GM20431 (cell line): ENCODE measurements around the gene RBM33.

Experiments used
- in situ Hi-C: fragments of 300-500 bp; cut with MseI, MboI; formaldehyde crosslinking; loops from one replicate; pipeline ENCODE4 v1.15.0; 2020; ENCODE audit warnings: low sequenced_read_pairs; ENCODE audit not compliant: unreplicated experiment

The RBM33 gene

GRCh38 chr7:155800301-155800700 lies 155.8 kb downstream of the RBM33 start:
- in situ Hi-C loops: loop anchor here (25.0 kb wide), 1 partner anchor 1012 kb away; no protein-coding TSS in a partner anchor

DNA sequence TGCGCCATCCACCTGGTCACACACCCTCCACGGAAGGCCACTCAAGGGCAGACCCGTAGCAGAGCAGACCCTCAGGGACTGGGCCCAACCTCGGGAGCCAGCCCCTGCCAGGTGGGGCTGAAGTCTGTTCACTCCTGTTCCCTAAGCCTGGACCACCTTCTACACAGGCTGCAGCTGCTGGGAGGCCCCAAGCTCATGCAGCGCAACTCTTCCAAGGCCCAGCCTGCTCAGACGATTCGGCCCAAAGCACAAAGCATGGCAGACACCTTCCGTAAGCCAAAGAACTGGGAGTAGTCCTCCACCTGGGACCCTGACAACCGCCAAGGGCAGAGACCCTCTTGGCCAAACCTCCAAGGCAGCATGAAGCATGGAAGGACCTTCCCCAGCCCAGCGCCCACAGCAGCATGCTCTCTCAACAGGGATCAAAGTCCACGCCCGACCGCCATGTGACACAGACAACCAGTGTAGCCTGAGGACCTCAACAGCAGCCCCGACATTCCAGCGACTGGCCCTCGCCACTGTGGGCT lies 156.3 kb downstream of the RBM33 start:
- in situ Hi-C loops: loop anchor here (25.0 kb wide), 1 partner anchor 1011 kb away; no protein-coding TSS in a partner anchor

- in situ Hi-C loops: loop anchor here (25.0 kb wide), 1 partner anchor 1010 kb away; no protein-coding TSS in a partner anchor
Measured at GRCh38 chr7:155802291-155802690, 157.8 kb downstream of the RBM33 start.

- in situ Hi-C loops: loop anchor here (25.0 kb wide), 1 partner anchor 1009 kb away; no protein-coding TSS in a partner anchor
Measured at GRCh38 chr7:155802906-155803417, 158.5 kb downstream of the RBM33 start.

- in situ Hi-C loops: loop anchor here (25.0 kb wide), 1 partner anchor 1009 kb away; no protein-coding TSS in a partner anchor
Measured at GRCh38 chr7:155803418-155804376, 159.2 kb downstream of the RBM33 start.

GRCh38 chr7:155804431-155804831 lies 160.0 kb downstream of the RBM33 start:
- in situ Hi-C loops: loop anchor here (25.0 kb wide), 1 partner anchor 1008 kb away; no protein-coding TSS in a partner anchor

DNA sequence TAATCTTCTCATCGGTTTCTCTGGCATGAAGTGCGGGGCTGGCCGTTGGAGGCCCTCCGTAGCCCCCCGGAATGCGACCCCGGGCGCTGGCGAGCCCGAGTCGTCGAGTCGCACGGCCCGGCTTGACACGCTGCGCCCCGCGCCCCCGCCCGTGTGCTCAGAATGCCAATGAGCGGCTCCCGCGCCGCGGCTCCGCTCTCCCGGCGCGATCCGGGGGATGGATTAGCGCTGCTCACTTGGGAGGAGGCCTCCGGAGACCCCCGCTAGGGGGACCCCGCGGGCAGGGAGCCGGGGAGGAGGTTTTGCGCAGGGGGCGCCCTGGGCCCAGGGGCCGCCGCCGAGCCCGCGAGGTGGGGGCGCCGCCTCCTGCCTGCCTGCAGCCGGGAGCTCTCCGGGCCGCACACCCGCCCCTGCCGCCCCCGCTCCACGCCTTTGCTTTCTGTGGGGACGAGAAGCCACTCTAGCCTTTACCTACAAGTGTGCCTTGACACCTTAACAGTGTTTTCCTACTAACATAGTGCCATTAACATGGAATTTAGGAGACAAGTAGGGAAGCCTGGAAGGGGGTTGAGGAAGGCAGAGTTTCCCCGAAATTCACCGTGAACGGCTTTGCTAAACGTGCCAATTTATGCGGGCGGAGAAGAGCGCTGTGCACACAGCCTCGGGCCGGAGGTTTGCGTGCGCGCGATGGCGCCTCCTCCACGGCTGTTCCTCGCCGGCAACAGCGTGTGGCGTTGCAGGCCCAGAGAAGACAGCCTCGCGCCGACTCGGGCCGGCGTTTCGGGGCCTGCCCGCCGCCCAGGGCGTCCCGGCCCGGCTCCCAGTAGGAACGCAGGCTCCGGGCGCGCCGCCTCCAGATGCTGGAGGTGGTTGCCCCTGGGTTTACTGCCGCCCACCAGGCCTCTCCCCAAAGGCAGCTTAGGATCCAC lies 160.7 kb downstream of the RBM33 start:
- in situ Hi-C loops: loop anchor here (25.0 kb wide), 1 partner anchor 1007 kb away; no protein-coding TSS in a partner anchor

- in situ Hi-C loops: loop anchor here (25.0 kb wide), 1 partner anchor 1007 kb away; no protein-coding TSS in a partner anchor
Measured at GRCh38 chr7:155805826-155806095, 161.3 kb downstream of the RBM33 start.

GRCh38 chr7:155806096-155806871 lies 161.8 kb downstream of the RBM33 start:
- in situ Hi-C loops: loop anchor here (25.0 kb wide), 1 partner anchor 1006 kb away; no protein-coding TSS in a partner anchor

GRCh38 chr7:155807065-155807671 lies 162.7 kb downstream of the RBM33 start:
- in situ Hi-C loops: loop anchor here (25.0 kb wide), 1 partner anchor 1005 kb away; no protein-coding TSS in a partner anchor

DNA sequence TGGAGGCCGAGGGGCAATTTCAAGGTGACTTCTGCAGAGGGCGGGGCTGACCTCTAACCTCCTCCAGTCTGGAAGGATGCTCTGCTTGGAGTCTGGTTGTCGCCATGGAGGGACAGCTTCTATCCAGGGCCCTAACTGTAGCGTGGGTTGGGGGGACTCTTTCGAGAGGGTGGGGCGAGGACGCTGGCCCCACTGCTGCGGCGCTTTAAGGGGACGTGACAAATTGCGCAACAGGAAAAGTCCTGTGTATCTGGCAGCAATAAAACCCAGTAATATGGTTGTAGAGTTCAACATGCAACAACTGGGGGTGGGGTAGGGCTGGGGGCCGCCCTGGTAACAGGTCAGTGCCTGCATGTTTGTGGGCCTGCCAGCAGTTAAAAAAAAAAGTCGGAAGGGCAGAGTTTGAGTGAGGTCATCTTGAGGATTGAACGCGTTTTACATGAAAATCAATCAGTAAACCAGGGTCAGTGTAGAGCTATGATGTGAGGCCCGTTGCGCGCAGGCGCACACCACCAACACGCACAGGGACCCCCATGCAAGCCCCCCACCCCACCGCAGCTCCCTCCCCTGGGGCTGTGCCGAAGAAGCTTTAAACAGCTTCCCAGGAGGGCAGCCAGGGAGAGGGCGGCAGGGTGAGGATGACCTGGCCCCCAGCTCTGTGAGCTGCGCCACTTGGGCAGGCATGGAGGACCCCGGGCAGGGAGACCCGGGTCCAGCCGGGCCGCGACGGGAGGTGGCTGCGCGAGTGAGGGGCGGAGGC lies 163.5 kb downstream of the RBM33 start:
- in situ Hi-C loops: loop anchor here (25.0 kb wide), 1 partner anchor 1004 kb away; no protein-coding TSS in a partner anchor

- in situ Hi-C loops: loop anchor here (25.0 kb wide), 1 partner anchor 1004 kb away; no protein-coding TSS in a partner anchor
Measured at GRCh38 chr7:155808549-155809331, 164.3 kb downstream of the RBM33 start.

- in situ Hi-C loops: loop anchor here (25.0 kb wide), 1 partner anchor 1003 kb away; no protein-coding TSS in a partner anchor
Measured at GRCh38 chr7:155809332-155809946, 165.0 kb downstream of the RBM33 start.

DNA sequence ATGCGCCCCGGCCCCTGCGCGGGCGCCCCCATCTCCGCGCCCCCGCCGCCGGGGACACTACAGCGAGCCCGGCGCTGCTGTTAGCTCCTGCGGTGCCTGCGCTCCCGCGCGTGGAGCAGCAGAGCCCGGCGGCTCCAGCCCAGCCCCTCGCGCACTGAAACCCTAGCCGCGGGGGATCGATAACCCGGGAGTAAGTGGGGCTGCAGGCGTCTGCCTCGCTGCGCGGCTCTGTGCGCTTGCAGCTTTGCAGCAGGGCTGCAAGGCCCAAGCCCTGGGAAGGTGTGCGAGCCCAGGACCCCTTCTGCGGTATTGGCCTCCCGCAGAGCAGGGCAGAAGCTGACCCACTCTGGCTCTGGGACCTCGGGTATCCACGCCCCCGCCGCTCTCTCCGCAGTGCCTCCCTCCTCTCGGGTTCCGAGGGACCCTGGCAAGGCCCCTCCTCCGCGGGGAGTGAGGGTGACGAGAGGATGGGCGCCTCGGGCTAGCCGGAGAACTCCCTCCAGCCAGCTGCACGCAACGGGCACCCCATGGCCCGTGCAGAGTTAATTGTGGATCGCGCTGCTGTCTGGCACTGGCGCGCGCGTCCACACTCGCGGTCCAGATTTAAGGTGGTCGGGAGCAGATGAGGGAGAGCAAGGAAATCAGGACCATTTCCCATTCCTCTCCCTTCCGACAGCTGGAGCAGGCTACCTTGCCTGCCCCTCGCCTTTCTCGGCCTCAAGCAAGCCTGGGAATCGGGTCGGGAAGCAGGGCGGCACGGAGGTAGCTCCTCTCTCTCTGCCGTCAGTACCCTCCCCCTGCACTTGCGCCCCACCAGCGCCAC lies 165.7 kb downstream of the RBM33 start:
- in situ Hi-C loops: loop anchor here (10.0 to 25.0 kb wide), 2 partner anchors 665 to 1002 kb away; no protein-coding TSS in a partner anchor

- in situ Hi-C loops: loop anchor here (10.0 to 25.0 kb wide), 2 partner anchors 664 to 1001 kb away; no protein-coding TSS in a partner anchor
Measured at GRCh38 chr7:155810770-155811559, 166.5 kb downstream of the RBM33 start.
